Suppressor macrophage (primary cell): Measurements from ENCODE around the gene PFKFB4.

ENCODE experiments used
- DNase-seq, 4 experiments: peaks; one replicate each; pipeline ENCODE4 v3.0.0-alpha.2; 2020 to 2022

Gene PFKFB4

GRCh38 chr3:48528754-48529153 lies 27.8 kb downstream of the PFKFB4 start:
- DNase-seq, result peak; percentile 47 to 82 (median 68)

GRCh38 chr3:48528048-48528447 lies 28.6 kb downstream of the PFKFB4 start:
- peak; percentile 20 to 71 (median 64) for DNase-seq

GRCh38 chr3:48524970-48525369 lies 31.6 kb downstream of the PFKFB4 start:
- no peak for DNase-seq

- no peak for DNase-seq
These were observed 35.0 kb downstream of the PFKFB4 start for GRCh38 chr3:48521635-48522034.

GRCh38 chr3:48519277-48519643 lies 37.3 kb downstream of the PFKFB4 start:
- DNase-seq, result no peak

- DNase-seq, result no peak
These were observed 37.8 kb downstream of the PFKFB4 start for GRCh38 chr3:48518638-48519276.

- DNase-seq, result no peak
These were observed 38.5 kb downstream of the PFKFB4 start for GRCh38 chr3:48518069-48518468.

- no peak for DNase-seq
These were observed 40.0 kb downstream of the PFKFB4 start for GRCh38 chr3:48516571-48516970.

GRCh38 chr3:48514431-48515227 lies 42.0 kb downstream of the PFKFB4 start:
- no peak for DNase-seq

GRCh38 chr3:48511551-48511950 lies 45.1 kb downstream of the PFKFB4 start:
- no peak for DNase-seq

- DNase-seq, result peak in 3 of 4 experiments; percentile 42 to 62 (median 47)
These were observed 49.1 kb downstream of the PFKFB4 start for GRCh38 chr3:48507256-48508061.

GRCh38 chr3:48505968-48506504 lies 50.6 kb downstream of the PFKFB4 start:
- DNase-seq, result no peak

GRCh38 chr3:48505146-48505545 lies 51.5 kb downstream of the PFKFB4 start:
- no peak for DNase-seq

GRCh38 chr3:48504051-48504946 lies 52.3 kb downstream of the PFKFB4 start, which contains the start of gene SHISA5:
TSS of gene SHISA5 (minus strand) at chr3:48504174. CDS start at chr3:48504094, 80 bp downstream.
- peak; percentile 51 to 82 (median 63) for DNase-seq

GRCh38 chr3:48503401-48504050 lies 53.1 kb downstream of the PFKFB4 start:
- DNase-seq, result peak in 3 of 4 experiments; percentile 19 to 26 (median 20)

- no peak for DNase-seq
These were observed 53.9 kb downstream of the PFKFB4 start for GRCh38 chr3:48502728-48503168.

GRCh38 chr3:48502121-48502520 lies 54.5 kb downstream of the PFKFB4 start:
- DNase-seq, result no peak

- no peak for DNase-seq
These were observed 55.4 kb downstream of the PFKFB4 start for GRCh38 chr3:48501196-48501595.

- DNase-seq, result no peak
These were observed 55.9 kb downstream of the PFKFB4 start for GRCh38 chr3:48500656-48501055.

GRCh38 chr3:48493203-48493501 lies 63.5 kb downstream of the PFKFB4 start:
- no peak for DNase-seq

GRCh38 chr3:48492461-48493202 lies 64.0 kb downstream of the PFKFB4 start:
- DNase-seq, result peak; percentile 17 to 66 (median 42)
